GM18951 (cell line): ENCODE data around the gene APLP1.

Source experiments
- POLR2A ChIP-seq: IDR thresholded peaks from 4 replicates; pipeline ENCODE4 v1.6.1; 2011; ENCODE audit warnings: mild to moderate bottlenecking; ENCODE audit not compliant: insufficient read length, insufficient read depth; ENCODE audit errors: extremely low read depth
- in situ Hi-C: fragments of 300-500 bp; cut with MboI; formaldehyde crosslinking; loops from one replicate; pipeline ENCODE4 v1.12.0; 2022; ENCODE audit warnings: low sequenced_read_pairs, mixed read lengths, inconsistent platforms; ENCODE audit not compliant: unreplicated experiment

The APLP1 gene

DNA sequence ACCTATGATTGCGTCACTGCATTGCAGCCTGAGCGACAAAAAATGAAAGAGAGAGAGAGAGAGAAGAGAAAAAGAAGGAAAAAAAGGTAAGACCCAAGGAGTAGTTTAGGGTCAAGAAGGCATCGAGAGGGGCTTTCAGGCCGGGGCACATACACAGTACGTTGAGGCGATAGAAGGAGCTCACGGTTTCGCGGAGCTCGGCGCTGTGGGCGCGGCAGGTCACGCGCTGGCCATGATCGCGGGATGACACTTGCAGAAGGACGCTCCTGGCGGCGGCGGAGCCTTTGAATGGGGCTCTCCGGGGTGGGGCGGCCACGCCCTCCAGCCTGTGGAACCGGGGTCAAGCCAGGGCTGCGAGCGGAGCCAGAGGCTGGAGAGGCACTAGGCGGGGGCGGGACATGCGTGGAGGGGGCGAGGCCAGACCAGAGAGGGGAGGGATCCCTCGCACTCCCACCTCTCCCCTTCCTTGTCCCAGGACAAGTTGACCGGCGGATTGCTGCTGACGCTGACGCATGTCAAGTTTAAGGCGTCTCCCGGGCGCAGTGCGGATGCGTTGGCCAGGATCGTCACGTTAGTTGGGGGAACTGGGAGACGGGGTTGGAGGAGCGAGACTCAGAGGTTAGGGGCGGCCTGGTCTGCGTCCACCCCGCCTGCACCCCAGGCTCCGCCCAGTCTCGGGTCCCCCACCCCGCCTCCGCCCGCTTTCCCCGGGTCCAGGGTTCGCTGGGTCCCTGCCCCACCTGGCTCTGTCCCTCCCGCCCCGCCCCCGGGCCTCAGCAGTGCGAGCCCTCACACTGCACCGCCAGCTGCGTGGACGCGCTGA lies 22.9 kb upstream of the APLP1 start:
- in situ Hi-C loops = no loop called here
- no peak for TF ChIP-seq POLR2A

DNA sequence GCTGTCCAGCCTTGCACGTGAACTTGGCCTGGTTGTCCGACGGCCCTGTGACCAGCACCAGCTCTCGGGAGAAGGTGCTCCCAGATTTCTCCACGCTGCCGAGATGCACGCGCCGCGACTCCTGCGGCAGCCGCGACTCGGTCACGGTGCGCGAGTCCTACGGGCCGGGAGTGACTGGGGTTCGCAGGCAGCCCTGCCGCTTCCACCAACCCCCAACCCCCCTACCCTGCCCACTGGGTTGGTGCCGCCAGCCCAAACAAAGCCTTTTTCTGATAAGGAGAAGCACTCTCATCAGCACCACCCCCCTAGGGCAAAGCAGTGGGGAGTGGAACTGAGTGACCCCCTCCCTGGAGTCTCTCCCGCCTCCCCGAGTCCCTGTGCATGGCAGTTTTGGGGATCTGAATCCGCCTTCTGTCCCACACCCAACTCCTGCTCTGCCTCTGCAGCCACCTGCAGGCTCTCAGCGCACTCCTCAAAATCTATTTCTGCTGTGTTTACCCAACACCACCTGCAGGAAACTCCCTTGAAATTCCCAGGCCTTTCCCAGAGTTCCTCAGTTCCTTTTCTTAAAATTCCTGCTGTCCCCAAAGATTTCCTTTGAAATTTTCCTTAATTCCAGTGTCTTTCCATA lies 22.2 kb upstream of the APLP1 start:
- no peak for TF ChIP-seq POLR2A
- in situ Hi-C loops = no loop called here

DNA sequence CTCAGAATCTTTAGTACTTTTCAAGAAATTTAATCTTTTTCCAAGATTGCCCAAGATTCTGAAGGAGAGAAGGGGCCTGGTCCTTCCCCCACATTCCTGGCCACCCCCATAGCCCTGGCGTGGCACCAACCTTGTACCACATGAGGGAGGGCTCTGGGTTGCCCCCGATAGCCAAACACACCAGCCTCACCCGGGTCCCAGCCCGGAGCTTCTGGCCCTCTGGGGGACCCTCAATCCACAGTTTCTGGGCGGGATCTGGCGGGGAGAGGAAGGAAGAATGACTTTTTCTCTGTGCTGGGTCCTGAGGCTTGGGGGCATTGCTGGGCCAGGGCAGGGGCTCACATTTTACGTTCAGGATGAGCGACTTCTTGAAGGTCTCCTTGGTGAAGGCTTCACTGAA lies 20.5 kb upstream of the APLP1 start:
- in situ Hi-C loops = no loop called here
- TF ChIP-seq POLR2A = no peak

DNA sequence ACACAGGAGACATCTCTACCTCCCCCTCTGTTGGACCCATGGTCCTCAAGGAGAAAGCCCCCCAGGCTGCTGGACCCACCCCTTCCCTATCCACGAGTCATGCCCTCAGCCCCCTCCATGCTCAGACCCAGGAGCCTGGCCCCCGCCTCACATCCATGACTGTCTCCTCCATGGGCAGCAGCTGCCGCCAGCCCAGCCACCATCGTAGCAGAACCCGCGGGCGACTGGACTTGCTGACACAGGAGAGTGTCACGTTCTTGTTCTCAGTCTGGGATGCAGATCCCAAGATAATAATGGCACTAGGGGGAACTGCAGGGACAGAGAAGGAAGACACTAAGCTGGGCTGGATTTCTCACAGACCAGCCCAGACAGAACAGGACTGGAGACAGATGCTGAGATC lies 19.9 kb upstream of the APLP1 start:
- no peak for TF ChIP-seq POLR2A
- in situ Hi-C loops = no loop called here

DNA sequence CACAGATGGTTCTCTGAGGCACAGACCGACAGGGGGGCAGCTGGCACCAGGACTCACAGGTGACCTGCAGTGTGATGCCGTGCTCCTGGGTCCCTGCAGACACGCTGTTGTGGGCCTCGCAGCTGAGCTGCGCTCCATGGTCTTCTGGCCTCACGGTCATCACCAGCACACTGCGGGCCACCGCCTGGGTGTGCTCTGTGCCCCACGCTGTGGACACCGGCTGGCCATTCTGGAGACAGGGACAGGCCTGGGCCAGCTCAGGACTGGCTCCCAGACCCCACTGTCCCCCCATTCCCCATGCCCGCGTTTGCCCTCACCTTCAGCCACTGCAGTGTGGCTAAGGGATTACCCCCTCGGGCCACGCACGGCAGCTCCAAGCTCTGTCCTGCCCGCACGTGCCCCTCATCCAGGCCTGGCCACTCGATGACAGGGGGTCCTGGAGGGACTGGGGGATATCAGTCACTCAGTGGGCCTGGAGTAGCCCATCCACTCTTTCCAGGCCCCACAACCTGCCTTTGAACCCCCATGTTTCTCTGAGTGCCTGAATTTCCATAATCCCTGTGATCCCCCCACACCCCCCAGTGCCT lies 19.4 kb upstream of the APLP1 start:
- in situ Hi-C loops = no loop called here
- no peak for TF ChIP-seq POLR2A

DNA sequence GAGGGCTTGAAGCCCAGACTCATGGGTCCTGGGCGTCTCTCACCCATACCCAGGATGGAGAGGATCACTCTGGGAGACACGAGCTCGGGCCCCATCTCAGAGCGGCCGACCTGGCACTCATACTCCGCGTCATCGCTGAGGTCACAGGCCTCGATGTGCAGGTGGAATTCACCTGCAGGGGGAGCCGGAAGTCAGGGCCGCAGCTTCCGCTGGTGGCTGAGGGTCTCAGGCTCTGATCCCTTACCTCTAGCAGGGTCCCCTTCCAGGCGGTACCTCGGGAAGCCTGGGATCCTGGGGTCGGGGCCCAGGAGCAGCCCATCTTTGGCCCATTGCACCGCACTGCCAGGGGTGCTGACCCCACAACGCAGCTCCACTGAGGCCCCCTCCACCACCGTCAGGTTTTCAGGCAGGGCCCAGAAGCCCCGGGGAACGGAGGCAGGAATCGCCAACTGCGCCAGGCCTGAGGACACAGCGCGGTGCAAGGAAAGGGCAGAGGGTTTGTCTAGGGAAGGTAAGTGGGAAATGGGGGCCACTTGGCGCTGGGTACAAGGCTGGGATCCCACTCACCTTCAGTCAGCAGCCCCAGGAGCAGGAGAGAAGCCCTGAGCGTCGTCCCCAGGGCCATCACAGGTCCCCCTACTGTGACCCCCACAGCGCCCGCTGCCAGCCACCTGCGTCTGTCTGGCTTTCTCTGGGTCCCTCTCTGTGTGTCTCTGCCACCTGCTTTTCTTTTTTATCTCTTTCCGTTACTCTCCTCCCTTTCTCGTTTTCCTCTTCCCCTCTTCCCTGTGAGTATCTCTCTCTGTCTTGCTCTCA lies 17.0 kb upstream of the APLP1 start:
- in situ Hi-C loops = no loop called here
- no peak for TF ChIP-seq POLR2A

DNA sequence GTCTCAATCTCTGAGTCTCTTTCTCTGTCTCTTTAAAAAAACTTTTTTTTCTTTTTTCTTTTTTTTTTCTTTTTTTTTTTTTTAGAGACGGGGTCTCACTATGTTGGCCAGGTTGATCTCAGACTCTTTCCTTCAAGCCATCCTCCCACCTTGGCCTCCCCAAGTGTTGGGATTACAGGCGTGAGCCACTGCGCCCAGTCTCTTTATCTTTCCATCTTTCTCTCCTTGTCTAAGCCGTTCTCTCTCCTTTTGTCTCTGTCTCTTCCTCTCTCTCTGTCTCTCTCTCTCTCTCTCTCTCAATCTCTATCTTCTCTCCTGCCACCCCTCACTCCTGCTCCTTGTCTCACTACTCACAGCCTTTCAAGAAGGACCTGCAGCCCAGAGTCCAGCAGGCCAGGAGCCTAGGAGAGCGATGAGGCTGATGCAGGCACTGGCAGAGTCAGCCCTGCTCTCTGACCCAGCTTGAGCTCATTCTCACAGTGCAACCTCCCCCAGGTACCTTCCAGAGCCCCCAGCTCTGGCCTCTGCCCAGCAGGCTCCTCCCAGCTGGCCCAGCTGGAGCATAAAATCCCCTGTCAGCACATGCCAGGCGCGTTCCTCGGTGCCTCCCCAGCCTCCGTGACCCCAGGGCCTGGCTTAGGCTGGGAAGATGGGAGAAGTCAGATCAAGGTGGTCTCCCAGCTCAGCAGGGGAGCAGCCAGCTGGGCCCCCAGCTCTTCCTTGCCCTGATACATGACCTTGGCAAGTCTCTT lies 16.2 kb upstream of the APLP1 start, which contains the start of gene NPHS1:
TSS of gene NPHS1 (minus strand) at position 476 of the 752 bp plus-strand sequence. CDS start 667 bp downstream, outside the sequence.
- TF ChIP-seq POLR2A = no peak
- in situ Hi-C loops = no loop called here

DNA sequence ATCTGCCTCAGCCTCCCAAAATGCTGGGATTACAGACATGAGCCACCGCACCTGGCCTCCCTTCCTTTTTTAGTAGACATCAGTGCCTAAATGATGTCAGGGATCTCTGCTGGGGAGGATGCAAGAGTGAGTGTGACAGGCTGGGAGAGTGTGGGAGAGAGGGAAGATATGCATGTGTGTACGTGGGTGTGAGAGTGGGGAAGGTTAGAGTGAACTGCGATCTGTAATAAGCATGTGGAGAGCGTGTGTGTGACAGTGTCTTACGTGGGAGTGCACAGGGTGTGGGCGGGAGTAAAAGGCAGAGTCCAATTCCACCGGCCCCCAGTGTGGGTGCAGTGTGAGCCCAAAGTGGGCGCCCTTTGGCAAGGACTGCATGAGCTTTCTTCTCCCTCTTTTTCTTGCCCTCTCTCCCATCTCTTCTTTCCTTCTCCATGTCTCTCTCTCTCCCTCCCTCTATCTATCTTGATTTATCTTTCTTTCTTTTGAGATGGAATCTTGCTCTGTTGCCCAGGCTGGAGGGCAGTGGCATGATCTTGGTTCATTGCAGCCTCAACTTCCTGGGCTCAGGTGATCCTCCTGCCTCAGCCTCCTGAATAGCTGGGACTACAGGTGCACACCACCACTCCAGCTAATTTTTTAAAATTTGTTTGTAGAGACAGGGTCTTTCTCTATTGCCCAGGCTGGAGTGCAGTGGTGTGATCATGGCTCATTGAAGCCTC lies 15.2 kb upstream of the APLP1 start:
- in situ Hi-C loops = no loop called here
- TF ChIP-seq POLR2A = no peak

DNA sequence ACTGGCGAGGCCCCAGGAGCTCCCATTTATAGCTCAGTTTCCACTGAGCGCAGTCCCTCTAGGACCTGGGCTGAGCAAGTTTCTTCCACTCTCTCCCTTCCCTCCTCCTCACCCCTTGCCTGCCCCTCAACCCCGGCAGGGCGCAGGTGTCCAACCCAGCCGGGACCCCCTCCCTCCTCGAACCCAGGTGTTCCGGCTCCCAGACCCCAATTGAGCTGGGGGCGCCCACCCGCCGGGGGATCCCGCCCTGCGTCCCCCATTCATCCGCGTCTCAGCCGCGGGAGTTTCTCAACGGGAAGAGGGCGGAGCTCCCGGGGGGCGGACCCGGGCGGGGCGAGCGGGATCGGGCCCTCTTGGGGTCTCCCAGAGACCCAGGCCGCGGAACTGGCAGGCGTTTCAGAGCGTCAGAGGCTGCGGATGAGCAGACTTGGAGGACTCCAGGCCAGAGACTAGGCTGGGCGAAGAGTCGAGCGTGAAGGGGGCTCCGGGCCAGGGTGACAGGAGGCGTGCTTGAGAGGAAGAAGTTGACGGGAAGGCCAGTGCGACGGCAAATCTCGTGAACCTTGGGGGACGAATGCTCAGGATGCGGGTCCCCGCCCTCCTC lies 11.7 kb upstream of the APLP1 start, which contains the start of gene KIRREL2:
TSS of gene KIRREL2 (plus strand) at position 366 of the 604 bp plus-strand sequence. CDS start at position 575, 209 bp downstream.
- in situ Hi-C loops = no loop called here
- no peak for TF ChIP-seq POLR2A

DNA sequence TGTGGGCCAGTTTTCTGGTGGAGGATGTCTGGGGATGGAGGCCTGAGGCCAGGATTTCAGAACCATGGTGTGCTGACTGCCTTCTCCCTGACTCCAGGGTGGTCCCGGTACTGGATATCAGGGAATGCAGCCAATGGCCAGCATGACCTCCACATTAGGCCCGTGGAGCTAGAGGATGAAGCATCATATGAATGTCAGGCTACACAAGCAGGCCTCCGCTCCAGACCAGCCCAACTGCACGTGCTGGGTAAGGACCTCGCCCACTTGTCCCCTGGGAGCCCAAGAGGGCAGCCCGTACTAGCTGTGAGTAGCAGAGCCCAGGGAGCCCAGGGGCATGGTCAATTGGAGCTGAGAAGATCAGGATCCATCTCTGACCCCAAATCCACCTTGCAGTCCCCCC lies 10.1 kb upstream of the APLP1 start:
- in situ Hi-C loops = no loop called here
- no peak for TF ChIP-seq POLR2A

DNA sequence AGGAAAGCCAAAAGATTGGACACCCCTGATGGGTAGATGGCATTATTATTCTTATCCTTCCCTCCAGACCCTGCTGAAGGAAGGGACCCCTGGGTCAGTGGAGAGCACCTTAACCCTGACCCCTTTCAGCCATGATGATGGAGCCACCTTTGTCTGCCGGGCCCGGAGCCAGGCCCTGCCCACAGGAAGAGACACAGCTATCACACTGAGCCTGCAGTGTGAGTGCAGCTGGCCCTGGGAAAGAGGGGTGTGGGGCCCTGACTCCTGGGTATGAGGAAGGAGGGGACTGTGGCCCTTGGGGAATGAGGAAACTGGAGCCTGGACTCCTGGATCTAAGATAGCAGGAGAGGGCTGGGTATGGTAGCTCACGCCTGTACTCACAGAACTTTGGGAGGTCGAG lies 9.0 kb upstream of the APLP1 start:
- TF ChIP-seq POLR2A = no peak
- in situ Hi-C loops = no loop called here
